HCT116 (cell line): ENCODE results near the gene SIAH2. TPM values are rescaled to one million over a fixed set of nuclear protein-coding genes. Genes with fewer than 3 reads are reported as not detected.

Experiments
- ATAC-seq: fragments of 200-7000 bp; cut with Tn5 transposase; 2 replicates; pipeline ENCODE4 v1.9.1; 2020; ENCODE audit warnings: mild to moderate bottlenecking, moderate library complexity
- BruUV-seq: library from RNA; stranded (reverse); fragments of 400-500 nt; replicated peaks from 2 replicates; lab custom pipeline; 2021; lab: Mats Ljungman, UMichigan
- CTCF ChIA-PET: fragments of 300-600 bp; sonication (Branson Sonifier 250); formaldehyde crosslinking; loops from one replicate; lab custom pipeline; 2021; ENCODE audit warnings: antibody characterized with exemption; lab: Charles Lee
- POLR2A ChIA-PET: fragments of 300-600, 350-600 bp; sonication (Branson Sonifier 250); formaldehyde crosslinking; loops from one replicate; lab custom pipeline; 2021; ENCODE audit warnings: antibody characterized with exemption; lab: Charles Lee
- RAD21 ChIA-PET, 2 experiments: fragments of 300-600 bp; sonication (Branson Sonifier 250); formaldehyde crosslinking; loops; one replicate each; lab custom pipeline; 2023; ENCODE audit warnings: low total read pairs in 2 of 2; ENCODE audit not compliant: uncharacterized antibody in 2 of 2, unreplicated experiment in 2 of 2, low non-redundant PET in 1 of 2; lab: Charles Lee
- DNase-seq: peaks from one replicate; pipeline ENCODE4 v3.0.0-alpha.2; 2010; ENCODE audit warnings: low read depth, low spot score
- H2AFZ ChIP-seq: fragments of 200-600 bp; shearing (Covaris generic), sonication (generic); 2 replicates; pipeline ENCODE4 v1.6.1; 2017; ENCODE audit warnings: low read depth, mixed run types, mixed read lengths, antibody characterized with exemption, low read length; ENCODE audit not compliant: poor library complexity, severe bottlenecking
- H3K27ac ChIP-seq: 2 replicates; pipeline ENCODE4 v1.5.1; 2012; ENCODE audit warnings: low read depth, low read length
- H3K27me3 ChIP-seq: fragments of 200-600 bp; sonication (generic); 2 replicates; pipeline ENCODE4 v1.6.1; 2016; ENCODE audit warnings: mixed run types, low read length, mixed read lengths; ENCODE audit not compliant: insufficient read depth
- H3K36me3 ChIP-seq, 2 experiments: fragments of 200-500 bp in 1 of 2; fragments of 200-600 bp in 1 of 2; sonication (Bioruptor generic) in 1 of 2; sonication (generic) in 1 of 2; 2 replicates each; pipeline versions ENCODE4 v1.5.1 to v1.6.1; 2014 to 2016; ENCODE audit warnings: low read length in 2 of 2, inconsistent platforms in 1 of 2, mixed read lengths in 1 of 2, mixed run types in 1 of 2; ENCODE audit not compliant: insufficient read depth in 2 of 2, control insufficient read depth in 1 of 2
- H3K4me1 ChIP-seq, 2 experiments: fragments of 200-600 bp in 1 of 2; sonication (generic) in 1 of 2; 2 replicates each; pipeline versions ENCODE4 v1.5.1 to v1.6.1; 2012 to 2017; ENCODE audit warnings: low read length in 2 of 2, inconsistent platforms in 1 of 2, mild to moderate bottlenecking in 1 of 2, mixed read lengths in 1 of 2, mixed run types in 1 of 2, moderate library complexity in 1 of 2; ENCODE audit not compliant: insufficient read depth in 2 of 2, control insufficient read depth in 1 of 2
- H3K4me2 ChIP-seq: fragments of 200-600 bp; sonication (generic); 2 replicates; pipeline ENCODE4 v1.6.1; 2017; ENCODE audit warnings: mixed run types, low read length, mixed read lengths
- H3K4me3 ChIP-seq, 2 experiments: fragments of 200-600 bp in 1 of 2; sonication (generic) in 1 of 2; replicated peaks in 1 of 2; 2 replicates each; pipeline ENCODE4 v1.5.1; 2011 to 2016; ENCODE audit warnings: low read length in 2 of 2, control low read depth in 1 of 2, low read depth in 1 of 2, mild to moderate bottlenecking in 1 of 2, mixed read lengths in 1 of 2, mixed run types in 1 of 2
- H3K79me2 ChIP-seq: fragments of 200-600 bp; sonication (generic); 2 replicates; pipeline ENCODE4 v1.6.1; 2017; ENCODE audit warnings: mild to moderate bottlenecking, mixed run types, low read length, moderate library complexity, mixed read lengths; ENCODE audit not compliant: insufficient read depth
- H3K9ac ChIP-seq: fragments of 200-600 bp; sonication (generic); 2 replicates; pipeline ENCODE4 v1.6.1; 2016; ENCODE audit warnings: low read length, mixed read lengths
- H3K9me2 ChIP-seq: fragments of 200-600 bp; sonication (generic), shearing (Covaris generic); 2 replicates; pipeline ENCODE4 v1.6.1; 2017; ENCODE audit warnings: mixed run types, mild to moderate bottlenecking, moderate library complexity; ENCODE audit not compliant: insufficient read depth
- H3K9me3 ChIP-seq, 2 experiments: fragments of 200-500 bp in 1 of 2; fragments of 200-600 bp in 1 of 2; sonication (Bioruptor generic) in 1 of 2; sonication (generic) in 1 of 2; 2 replicates each; pipeline ENCODE4 v1.6.1; 2014 to 2017; ENCODE audit warnings: low read length in 2 of 2, mixed read lengths in 2 of 2, inconsistent platforms in 1 of 2, low read depth in 1 of 2, mild to moderate bottlenecking in 1 of 2, mixed run types in 1 of 2, moderate library complexity in 1 of 2; ENCODE audit not compliant: control insufficient read depth in 1 of 2, insufficient read depth in 1 of 2
- H4K20me1 ChIP-seq: fragments of 200-600 bp; sonication (generic), shearing (Covaris generic); 2 replicates; pipeline ENCODE4 v1.6.1; 2017; ENCODE audit warnings: mixed run types, mild to moderate bottlenecking, moderate library complexity; ENCODE audit not compliant: insufficient read depth
- CBX3 ChIP-seq: IDR thresholded peaks from 2 replicates; pipeline ENCODE4 v1.6.1; 2012; ENCODE audit warnings: low read depth
- EGR1 ChIP-seq: IDR thresholded peaks from 2 replicates; pipeline ENCODE4 v1.6.1; 2012; ENCODE audit warnings: low read depth
- ELF1 ChIP-seq: IDR thresholded peaks from 2 replicates; pipeline ENCODE4 v1.6.1; 2012; ENCODE audit warnings: low read depth, borderline replicate concordance
- EZH2 ChIP-seq: fragments of 200-600 bp; sonication (generic); IDR thresholded peaks from 2 replicates; pipeline ENCODE4 v1.6.1; 2017; ENCODE audit warnings: antibody characterized with exemption, mixed run types
- EZH2phosphoT487 ChIP-seq: fragments of 200-600 bp; IDR thresholded peaks from 2 replicates; pipeline ENCODE4 v1.6.1; 2018; ENCODE audit warnings: antibody characterized with exemption, borderline replicate concordance
- FOSL1 ChIP-seq: IDR thresholded peaks from 2 replicates; pipeline ENCODE4 v1.6.1; 2012; ENCODE audit warnings: low read depth
- JUND ChIP-seq: IDR thresholded peaks from 2 replicates; pipeline ENCODE4 v1.6.1; 2012
- POLR2AphosphoS5 ChIP-seq: IDR thresholded peaks from 2 replicates; pipeline ENCODE4 v1.6.1; 2011; ENCODE audit warnings: mild to moderate bottlenecking, low read depth, low read length, moderate library complexity
- RAD21 ChIP-seq: IDR thresholded peaks from 2 replicates; pipeline ENCODE4 v1.6.1; 2012; ENCODE audit warnings: low read depth, mild to moderate bottlenecking
- SIN3A ChIP-seq: IDR thresholded peaks from 2 replicates; pipeline ENCODE4 v1.6.1; 2012; ENCODE audit warnings: low read depth
- TCF7L2 ChIP-seq: IDR thresholded peaks from 2 replicates; pipeline ENCODE4 v1.7.0; 2011; ENCODE audit warnings: borderline replicate concordance, inconsistent platforms; ENCODE audit not compliant: insufficient read depth, insufficient read length; ENCODE audit errors: extremely low read depth
- intact Hi-C: fragments of 100-400 bp; cut with micrococcal nuclease; formaldehyde crosslinking; loops from 2 replicates; pipeline ENCODE4 v1.10.0; 2022
- total RNA-seq: library from RNA; stranded (reverse); gene quantifications from one replicate; pipeline ENCODE4 v1.2.1, GENCODE V29; 2021; ENCODE audit not compliant: unreplicated experiment
- TF ChIP-seq, protein P1 (sequence below): IDR thresholded peaks from 2 replicates; pipeline ENCODE4 v1.6.1; 2012

Gene SIAH2
- total RNA-seq, 1 experiment from 2014 or later = 39.9 TPM

DNA sequence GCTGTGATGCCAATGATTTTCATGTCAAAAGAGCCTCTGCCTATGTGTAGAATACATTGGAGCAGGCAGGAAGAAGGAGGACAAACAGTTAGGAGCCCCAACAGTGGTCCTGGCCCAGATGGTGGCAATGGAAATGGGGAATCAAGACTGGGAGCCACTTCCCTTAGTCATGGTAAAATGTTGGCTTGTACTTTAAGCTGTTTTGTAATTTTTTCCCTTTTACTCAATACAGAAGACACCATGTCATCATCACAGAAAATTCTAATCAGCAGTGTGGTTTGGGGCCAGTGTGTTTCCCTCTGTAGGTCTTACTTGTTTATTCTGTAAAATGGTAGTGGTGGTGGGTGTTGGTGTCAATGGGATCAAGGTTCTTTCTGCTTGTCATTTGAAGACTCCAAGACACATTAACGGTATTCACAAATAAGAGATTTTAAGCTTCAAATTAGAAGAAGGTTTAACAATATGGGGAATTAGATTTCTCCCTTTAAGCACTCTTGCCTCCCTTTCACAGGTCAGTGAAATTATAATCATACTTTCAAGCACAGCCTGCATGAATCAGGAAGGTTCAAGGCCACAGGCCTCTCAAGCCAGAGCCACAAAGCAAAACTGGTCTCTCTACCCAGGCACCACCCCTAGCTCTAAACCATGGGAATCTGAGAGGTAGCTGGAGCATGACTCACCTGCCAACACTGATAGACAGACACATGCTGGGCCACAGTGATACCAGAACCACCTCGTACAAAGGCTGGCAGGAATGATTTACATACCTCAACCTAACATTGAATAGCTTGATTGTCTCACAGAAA lies 24.9 kb downstream of the SIAH2 start (continued):
- TF ChIP-seq RAD21 = no peak

DNA sequence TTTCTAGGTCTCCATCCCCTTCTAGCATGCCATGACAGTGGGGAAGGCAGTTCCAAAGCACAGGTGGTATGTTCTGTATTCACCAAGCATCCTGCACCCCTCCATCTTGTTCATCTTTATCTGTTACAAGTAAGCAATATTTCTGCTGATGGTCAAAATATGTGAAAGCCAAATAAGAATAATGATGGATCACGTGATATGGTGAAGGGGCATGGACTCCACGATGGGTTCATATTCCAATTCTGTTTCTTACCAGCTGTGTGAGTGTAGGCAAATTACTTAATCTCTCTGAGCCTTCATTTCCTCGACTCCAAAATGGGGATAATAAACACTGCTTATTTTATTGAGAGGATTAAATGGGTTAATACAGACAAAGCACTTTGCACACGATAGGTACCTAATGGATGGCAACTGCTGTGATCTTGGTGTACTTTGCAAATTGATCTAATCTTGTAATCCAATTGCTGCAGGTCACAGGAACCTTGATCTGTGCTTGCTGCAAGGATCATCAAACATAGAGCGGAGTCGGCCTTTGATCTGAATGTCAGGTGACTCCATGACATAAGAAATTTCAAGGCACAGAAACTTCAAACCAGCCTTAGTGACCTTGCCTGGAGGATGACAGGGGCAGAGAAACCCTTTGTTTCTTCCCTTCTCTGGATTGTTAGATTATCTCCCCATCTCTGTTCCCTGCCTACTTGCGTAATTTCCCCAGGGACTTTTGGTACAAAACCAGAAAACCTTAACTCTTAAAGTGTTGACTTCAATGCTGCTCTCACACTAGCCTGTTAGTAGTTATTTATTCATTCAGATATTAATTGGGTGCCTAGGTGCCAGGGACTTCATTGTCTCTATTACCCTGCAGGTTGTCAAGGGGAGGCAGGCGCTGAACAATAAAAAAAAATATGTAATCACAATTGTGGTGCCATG lies 25.8 kb downstream of the SIAH2 start:
- peaks cover 17 to 26% of the 10 kb centered on the region in 2 experiments for H3K4me1 ChIP-seq
- ATAC-seq = no peak
- no peak for DNase-seq

DNA sequence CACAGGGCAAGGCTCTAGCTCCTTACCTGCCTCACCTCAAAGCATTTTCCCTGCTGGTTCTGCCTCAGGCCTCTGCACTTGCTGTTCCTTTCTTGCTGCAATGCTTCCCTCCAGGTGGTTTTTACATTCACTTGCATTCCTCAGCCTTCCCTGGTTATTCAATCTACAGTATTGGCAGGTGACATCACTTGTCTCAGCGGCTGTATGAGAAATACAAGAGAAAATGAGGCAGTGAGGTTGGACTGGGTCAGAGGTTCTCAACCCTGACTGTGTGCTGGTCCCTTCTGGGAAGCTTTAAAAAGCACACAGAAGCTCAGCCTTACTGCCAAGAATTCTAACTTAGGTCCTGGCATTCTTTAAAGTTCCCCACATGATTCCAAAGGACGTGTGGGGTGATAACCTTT lies 26.7 kb downstream of the SIAH2 start:
- H2AFZ ChIP-seq = no peak overlapping the region
- H3K4me3 ChIP-seq = no peak overlapping the region
- no peak overlapping the region for H3K27ac ChIP-seq
- H3K27me3 ChIP-seq = no peaks in the 10 kb centered on the region
- TF ChIP-seq RAD21 = no peak
- TF ChIP-seq EGR1 = no peak
- no peak for TF ChIP-seq JUND
- TF ChIP-seq CBX3 = no peak
- TF ChIP-seq EZH2 = no peak
- no peak for TF ChIP-seq SIN3A
- no peak for TF ChIP-seq FOSL1
- no peak for TF ChIP-seq ELF1
- TF ChIP-seq EZH2phosphoT487 = no peak
- TF ChIP-seq, protein P1, sequence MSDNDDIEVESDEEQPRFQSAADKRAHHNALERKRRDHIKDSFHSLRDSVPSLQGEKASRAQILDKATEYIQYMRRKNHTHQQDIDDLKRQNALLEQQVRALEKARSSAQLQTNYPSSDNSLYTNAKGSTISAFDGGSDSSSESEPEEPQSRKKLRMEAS = no peak
- POLR2A ChIA-PET = no interaction called here
- H4K20me1 ChIP-seq = peaks cover 4% of the 10 kb centered on the region; the same call in 1 of the 2 replicates
- peaks cover 3% of the 10 kb centered on the region; the same call in 1 of the 2 replicates for H3K79me2 ChIP-seq
- no TSS peak for BruUV-seq
- peaks cover 17 to 26% of the 10 kb centered on the region in 2 experiments for H3K4me1 ChIP-seq
- ATAC-seq (no peak), DNase-seq (no peak)
- peaks cover 0 to 2% of the 10 kb centered on the region in 2 experiments; a peak in 1 of 4 replicates for H3K36me3 ChIP-seq
- CTCF ChIA-PET = no interaction called here
- no peak overlapping the region for H3K9ac ChIP-seq
- RAD21 ChIA-PET = interaction anchor here in 1 of 2 experiments (0.6 kb wide), 1 partner anchor 1270 kb away, joined by 12 read pairs; no protein-coding TSS in a partner anchor
- H3K9me2 ChIP-seq = no peaks in the 10 kb centered on the region
- intact Hi-C loops = no loop called here
- no peaks in the 10 kb centered on the region for H3K9me3 ChIP-seq
- no peak overlapping the region for H3K4me2 ChIP-seq

More for the DNA sequence above, 25.8 kb downstream of the SIAH2 start:
- POLR2A ChIA-PET = interaction anchor here (1.4 kb wide), 1 partner anchor 26 kb away, joined by 4 read pairs; the partner anchor contains the start of gene SIAH2
- no peak overlapping the region for H3K27ac ChIP-seq
- no TSS peak for BruUV-seq
- H3K9me2 ChIP-seq = no peaks in the 10 kb centered on the region
- peaks cover 12% of the 10 kb centered on the region; the same call in 1 of the 2 replicates for H3K79me2 ChIP-seq
- peaks cover 4% of the 10 kb centered on the region; the same call in 1 of the 2 replicates for H4K20me1 ChIP-seq
- H3K27me3 ChIP-seq = no peaks in the 10 kb centered on the region
- peak; percentile 80 for TF ChIP-seq TCF7L2
- no peak for TF ChIP-seq POLR2AphosphoS5
- TF ChIP-seq CBX3 = no peak
- H2AFZ ChIP-seq = no peak overlapping the region
- H3K9ac ChIP-seq = no peak overlapping the region
- CTCF ChIA-PET = interaction anchor here (1.2 kb wide), 1 partner anchor 128 kb away, joined by 3 read pairs; no protein-coding TSS in a partner anchor
- no peaks in the 10 kb centered on the region for H3K9me3 ChIP-seq
- peaks cover 3 to 5% of the 10 kb centered on the region in 2 experiments; a peak in 1 of 4 replicates for H3K36me3 ChIP-seq
- intact Hi-C loops = no loop called here
- H3K4me2 ChIP-seq = no peak overlapping the region
- RAD21 ChIA-PET = no interaction called here
- H3K4me3 ChIP-seq = no peak overlapping the region
